GM19043 (cell line): Measurements from ENCODE around the gene ARMS2.

Experiments used
- ATAC-seq: cut with Tn5 transposase; IDR thresholded peaks from one replicate; pipeline ENCODE4 v1.9.1; 2021; ENCODE audit warnings: low read depth; ENCODE audit not compliant: unreplicated experiment

ARMS2 gene

DNA sequence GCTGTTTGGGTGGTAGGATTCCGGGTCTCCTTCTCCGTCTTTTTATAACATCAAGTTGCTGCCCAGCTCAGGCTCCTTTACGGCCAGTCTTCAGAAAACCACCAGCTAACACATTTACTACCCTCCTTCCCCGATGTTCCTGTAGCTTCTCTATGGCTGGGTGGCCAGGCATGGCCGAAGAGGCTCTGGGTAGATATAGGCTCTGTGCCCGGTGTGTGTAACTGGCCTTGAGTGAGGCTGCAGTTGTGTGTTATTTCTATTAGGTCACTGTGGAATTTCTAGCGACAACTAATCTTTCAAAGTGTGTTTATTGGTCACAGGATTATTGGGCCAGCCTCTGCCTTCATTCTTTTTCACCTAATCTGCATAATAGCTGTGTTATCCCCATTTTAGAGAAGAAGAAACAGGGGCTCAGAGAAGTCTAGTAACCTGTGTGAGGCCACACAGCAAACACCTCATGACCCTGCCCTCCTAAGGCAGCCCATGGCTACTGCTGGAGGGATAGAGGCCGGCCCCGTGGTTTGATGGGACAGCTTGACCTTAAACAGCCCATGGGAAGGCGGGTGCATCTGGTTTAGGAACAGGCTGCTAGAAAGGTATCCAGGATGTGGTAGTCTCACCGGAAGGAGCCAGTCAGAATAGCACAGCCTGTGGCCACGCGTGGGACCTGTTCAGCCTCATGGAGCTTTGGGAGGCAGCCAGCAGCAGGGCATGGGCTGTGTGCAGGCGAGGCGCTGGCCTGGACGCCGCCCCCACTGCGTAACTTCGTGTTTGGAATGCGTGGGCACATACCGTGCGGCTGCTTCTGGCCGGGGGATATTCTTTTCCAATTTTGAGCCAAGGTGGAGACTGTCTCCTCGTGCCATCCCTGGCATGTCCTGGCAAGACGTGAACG, 36.6 kb downstream of the ARMS2 start:
- no peak for ATAC-seq

DNA sequence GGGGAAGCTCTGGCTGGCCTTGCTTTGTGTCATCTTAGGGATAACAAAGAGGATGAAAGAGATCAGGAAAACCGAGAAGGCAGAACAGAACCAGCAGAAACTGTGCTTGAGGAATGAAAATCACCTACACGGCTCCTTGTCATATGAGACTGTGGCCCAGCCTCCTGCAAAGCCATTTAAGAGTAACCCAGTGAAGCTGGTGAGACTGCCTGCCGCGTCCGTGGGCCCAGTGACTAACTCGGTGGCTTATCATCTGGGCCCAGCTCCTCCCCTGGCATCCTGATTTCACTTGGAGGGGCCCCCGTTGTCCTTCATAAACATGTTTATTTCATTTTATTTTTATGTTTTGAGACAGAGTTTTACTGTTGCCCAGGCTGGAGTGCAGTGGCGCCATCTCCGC, 37.6 kb downstream of the ARMS2 start:
- no peak for ATAC-seq

DNA sequence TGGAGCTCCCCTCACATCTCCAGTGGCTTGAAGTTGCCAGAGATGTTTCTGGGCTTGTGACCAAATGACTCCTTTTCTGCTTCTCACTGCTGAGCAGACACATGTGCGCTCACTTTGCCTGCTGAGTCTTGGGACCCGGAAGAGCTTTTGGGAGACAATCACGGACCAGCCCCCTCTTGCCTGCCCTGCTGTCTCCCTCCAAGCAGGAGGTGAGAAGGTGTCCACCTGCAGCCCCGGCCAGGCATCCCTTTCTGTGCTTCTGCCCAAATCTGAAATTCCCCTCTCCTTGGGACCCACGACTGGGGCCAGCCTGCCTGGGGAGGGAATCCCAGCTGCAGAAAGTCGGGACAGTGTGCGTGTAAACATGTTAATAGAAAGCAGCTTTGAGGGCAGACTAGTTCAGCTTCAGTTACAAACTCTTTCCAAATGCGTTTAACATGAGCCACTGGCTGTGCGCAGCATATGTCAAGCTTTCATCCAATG, 38.6 kb downstream of the ARMS2 start:
- ATAC-seq = no peak

DNA sequence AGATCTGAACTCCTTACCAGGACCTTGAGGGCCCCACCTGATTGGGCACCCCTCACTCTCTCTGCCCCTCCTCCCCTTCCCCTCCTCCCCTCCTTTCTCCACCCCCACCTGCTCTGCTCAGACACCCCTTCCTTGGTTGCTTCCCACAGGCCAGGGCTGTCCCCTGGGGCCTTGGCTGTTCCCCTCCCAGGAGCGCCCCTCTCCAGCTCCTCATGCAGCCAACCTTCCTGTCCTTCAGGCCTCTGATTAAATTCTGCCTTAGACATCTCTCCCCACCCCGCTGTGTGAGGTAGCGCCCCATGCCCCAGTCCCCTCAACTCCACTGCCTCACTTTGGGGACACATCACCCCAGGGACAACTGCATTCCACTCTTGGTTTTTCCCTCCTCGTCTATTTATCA, 39.3 kb downstream of the ARMS2 start:
- no peak for ATAC-seq

DNA sequence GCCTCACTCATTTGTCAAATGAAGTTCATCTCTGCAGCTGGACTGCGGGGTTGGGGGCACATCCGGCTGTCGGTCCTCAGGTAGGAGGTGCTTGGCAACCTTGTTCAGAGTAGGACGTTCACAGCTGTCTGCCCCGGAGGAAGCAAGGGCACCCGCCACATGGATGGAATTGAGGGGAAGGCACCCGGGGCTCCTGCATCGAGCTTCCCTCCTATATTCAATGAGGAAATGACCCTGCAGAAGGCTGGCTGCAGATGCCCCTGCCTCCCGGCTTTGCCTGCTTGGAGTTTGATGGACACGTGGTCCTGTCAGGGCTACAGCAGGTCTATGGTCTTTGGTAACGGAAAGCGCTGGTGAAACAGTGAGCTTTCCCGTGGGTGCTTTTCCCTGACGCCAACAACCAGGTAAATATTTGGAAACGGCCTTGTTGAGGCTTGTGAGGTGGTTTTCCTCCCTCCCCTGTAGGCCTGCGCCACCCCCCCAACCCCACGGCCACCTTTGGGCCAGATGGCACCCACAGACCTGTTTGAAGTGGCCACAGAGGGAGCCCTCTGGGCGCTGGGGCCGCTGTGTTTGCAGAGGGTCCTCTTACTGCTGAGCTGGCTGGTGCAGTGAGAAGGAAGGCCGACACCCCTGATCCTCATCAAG, 39.8 kb downstream of the ARMS2 start:
- no peak for ATAC-seq

DNA sequence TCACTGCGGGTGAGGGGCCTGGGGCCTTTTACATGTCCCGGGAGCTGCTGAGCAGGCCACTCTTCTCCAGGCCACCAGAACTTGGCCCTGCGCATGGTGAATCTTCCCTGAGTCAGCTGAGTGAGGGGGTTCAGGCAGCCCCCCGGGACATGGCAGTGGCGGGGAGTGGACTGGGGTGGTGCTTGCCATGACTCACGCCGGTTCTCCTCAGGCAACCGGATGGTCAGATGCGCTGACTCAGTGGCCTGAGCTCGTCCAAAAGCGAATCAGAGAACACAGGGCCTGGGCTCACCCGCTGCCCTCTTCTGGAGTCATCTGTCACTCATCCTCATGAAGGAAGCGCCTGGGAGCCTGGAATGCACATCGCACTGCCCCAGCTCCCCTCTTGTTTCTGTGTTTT, 40.4 kb downstream of the ARMS2 start:
- no peak for ATAC-seq

DNA sequence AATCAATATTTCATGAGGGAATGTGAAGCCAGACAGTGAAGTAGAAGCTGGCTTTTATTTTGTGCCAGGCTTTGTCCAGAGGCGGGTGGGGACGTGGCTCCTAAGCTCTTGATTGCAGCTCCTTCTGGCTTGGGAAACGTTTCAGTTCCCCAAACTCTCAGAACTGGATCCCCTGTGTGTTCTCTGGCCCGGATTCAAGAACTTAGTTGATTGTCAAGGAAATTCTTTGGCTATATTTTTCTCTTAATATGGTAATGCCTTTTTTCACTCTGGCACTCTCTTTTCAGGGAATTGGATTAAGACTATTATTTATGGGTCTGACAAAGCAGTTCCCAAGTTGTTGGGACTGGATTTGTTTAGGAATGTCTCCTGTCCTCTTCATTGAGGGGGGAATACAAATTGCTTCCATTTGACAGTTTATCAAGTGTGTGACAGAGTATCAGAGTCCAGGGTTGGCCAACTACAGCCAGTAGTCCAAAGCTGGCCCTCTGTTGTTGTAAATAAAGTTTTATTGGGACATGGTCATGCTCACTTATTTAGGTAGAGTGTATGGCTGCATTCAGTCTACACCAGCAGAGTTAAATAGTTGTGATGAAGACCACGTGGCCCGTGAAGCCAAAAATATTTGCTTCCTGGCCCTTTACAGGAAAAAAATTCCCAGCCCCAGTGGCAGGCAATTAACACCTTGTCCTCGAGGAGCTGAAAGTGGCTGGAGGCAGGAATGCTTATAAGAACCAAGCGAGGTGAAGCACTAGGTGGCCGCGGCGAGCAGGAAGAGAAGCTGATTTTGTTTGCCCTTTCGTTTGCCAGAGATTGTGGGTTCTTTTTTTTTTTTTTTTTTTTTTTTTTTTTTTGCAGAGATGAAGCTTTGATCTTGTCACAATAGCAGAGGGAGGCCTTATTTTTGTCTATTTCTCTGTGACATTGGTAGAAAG, 41.2 kb downstream of the ARMS2 start:
- no peak for ATAC-seq

DNA sequence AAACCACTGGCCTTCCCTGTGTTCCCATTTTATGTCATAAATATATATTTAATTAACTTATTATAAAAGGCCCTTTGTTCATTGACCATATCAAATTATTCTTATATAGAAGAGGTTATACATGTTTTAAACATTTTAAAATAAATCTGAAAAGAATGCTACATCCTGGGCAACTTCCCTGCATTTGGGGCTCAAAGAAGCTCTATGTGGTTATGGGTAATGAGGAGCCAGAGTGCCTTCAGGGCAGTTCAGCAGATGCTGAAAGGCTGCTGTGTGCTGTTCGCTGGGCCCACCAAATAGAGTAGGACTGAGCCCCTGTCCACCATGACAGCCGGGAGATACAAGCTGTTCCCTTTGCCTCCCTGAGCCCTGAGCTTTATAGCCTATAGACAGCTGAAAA, 42.8 kb downstream of the ARMS2 start:
- no peak for ATAC-seq

DNA sequence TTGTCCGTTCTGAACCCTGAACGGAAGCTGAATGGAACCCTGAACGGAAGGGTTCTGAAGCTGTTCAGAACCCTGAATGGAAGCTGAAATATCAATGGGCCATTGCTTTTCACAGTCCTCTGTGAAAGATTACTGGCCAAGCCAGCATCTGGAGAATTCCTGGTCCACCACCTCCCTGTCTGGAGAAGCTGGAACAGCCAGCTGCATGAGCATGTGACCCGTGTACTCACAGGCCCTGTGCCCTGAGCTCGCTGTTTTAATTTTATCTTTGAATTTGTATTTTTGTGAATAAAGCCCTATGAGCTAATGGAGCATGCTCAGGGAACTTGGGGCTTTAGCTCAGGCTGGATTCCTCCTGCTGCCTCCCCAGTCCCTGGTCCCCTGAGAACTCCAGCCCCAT, 44.1 kb downstream of the ARMS2 start:
- no peak for ATAC-seq

DNA sequence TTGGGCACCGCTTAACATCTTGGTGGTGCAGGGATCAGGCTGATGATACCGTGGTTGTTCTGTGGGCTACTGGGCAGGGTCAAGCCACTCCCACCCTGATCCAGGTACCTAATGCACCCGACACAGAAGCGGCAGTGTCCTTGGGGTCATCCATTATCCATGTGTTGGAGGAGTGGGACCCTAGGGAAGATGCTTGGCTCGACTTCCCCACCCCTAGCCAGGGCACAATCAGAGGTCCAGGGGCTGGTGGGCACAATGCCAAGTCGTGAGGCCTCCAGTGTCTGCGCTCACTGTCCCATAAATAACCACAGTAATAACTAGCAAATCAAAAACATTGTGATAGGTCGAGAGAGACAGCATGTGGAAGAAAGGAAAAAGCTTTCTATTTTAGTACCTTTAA, 44.6 kb downstream of the ARMS2 start:
- no peak for ATAC-seq

DNA sequence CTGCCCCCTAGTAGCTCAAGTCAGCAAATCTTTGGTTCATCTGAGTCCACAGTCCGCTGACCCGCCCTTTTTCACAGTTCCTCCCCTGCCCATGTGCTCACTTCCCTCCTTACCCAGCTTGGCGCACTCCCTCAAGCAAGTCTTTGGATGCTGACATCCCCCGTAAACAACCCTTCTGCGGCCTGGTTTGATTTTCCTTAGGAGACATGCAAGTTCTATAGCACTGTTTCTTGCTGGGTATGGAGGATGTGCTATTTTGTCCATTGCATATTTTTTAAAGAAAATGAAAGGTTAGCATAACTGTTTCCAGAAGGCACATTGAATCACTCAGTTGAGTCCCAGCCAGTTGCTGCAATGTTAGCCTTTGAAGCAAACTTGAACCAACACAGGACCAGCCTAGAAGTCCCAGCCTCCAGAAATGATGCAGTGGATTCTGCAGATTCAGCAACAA, 45.1 kb downstream of the ARMS2 start:
- ATAC-seq = no peak

DNA sequence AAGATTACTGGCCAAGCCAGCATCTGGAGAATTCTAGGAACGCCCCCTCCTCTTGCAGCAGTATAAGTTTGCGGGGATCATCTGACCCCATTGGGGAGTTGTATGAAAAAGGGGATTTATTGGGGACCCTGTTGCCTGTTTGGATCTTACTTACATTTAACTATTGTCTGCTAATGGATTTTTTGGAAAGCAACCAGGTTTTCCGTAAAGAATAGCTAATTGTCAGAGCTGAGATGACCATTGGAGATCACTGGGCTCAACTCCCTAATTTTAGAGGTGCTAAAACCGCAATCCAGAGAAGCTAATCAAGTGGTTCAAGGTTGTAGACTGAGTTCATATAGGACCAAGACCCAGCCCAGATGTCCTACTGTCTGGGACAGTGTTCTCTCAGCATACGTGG, 45.7 kb downstream of the ARMS2 start:
- no peak for ATAC-seq

DNA sequence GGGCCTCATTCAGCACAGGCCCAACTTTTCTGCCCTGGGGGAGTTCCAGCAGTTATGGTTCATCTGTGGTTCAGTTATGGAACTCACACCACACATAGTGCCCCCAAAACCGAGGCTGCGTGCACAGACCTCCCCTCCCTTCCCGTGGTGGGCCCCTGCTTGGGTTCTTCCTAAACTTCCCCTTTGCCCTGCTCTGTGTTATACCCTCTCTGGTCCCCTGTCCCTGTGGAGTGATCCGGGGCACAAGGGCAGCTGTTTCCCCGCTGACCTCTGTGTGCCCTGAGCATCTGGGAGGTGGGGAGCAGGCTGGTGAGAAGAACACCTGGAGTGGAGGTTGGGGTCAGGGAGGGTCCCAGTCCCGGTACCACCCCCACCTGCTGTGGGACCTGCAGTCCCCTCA, 46.3 kb downstream of the ARMS2 start:
- no peak for ATAC-seq

DNA sequence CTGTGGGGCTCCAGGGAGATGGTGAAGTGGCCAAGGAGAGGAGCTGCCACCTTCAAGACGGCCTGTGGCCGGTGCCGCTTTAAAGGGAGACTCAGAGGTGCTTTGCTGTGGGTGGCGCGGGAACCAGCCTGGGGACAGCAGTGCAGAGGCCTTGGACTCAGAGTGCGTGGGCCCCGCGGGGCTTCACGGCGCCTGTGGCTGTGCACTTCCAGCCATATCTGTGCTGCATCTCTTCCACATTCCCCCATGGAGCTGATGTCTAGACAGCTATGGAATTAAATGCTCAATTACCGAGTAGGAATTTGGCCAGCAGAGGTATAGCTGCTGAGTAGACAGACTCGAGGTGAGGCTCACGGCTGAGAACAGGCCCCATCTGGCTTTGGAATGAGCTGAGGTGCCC, 48.6 kb downstream of the ARMS2 start:
- ATAC-seq = no peak

DNA sequence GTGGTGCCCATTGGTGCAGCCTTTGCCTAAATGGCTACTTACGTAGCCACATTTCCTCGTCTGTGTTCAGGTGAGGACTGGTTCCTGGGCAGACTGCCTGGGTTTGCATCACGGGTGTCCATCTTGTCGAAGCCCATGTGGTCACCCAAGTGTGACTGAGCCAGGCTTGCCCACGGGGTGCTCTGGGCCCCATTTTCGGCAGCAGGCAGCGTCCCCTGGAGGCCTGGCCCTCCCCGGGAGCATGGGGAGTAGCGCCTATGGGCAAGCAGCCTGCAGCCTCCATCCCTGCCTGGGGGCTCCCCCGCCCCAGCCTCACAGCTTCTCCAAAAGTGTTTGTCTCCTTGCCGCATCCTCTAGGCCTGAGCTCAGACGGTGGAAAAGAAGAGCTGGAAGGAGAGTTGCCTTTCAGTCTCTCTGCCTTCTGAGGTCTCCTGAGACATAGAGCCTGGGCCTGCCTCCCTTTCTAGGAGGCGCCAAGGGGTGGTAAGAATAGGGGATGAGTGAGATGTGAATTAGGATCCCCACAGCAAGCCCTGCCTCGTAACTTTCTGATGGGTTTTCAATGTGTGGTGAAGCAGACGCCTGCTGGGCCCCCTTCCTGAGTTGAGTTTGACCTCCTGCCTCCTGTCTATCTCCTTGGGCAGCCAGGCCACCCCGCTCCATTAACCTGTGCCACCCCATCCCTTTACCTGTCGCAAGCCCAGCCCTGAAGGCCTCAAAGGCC, 49.6 kb downstream of the ARMS2 start:
- ATAC-seq = no peak

DNA sequence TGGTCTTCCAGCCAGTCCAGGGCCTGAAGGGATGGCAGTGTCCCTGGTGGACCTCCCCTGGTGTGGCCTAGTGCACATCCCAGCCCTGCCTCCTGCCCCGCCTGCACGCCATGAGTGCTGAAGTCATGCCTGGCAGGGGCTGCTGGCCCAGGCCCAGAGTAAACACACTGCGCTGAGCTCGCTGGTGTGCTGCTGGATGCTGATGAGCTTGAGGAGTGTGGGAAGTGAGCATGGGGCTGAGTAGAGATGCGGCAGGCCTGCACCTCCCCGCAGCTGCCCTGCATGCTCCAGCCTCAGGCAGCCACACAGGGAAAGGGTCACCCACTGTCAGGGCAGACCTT, 50.1 kb downstream of the ARMS2 start:
- ATAC-seq = no peak

DNA sequence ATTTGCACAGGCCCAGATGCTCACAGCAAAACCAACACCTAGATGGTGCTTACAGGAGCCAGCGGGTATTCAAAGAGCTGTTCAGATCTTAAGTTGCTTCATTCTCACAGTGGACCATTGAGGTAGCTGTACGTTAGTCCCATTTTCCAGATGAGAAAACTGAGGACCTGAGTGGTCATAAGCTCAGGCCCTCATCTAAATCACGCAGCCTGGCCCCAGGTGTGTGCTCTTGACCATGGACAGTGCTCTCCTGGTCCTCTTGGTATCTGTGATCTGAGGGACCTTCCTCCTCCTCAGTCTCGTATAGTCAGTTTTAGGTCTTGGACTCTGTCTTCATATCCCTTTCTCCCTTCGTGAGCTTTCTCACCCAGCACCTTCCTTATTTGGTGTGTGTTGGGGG, 50.6 kb downstream of the ARMS2 start:
- no peak for ATAC-seq

DNA sequence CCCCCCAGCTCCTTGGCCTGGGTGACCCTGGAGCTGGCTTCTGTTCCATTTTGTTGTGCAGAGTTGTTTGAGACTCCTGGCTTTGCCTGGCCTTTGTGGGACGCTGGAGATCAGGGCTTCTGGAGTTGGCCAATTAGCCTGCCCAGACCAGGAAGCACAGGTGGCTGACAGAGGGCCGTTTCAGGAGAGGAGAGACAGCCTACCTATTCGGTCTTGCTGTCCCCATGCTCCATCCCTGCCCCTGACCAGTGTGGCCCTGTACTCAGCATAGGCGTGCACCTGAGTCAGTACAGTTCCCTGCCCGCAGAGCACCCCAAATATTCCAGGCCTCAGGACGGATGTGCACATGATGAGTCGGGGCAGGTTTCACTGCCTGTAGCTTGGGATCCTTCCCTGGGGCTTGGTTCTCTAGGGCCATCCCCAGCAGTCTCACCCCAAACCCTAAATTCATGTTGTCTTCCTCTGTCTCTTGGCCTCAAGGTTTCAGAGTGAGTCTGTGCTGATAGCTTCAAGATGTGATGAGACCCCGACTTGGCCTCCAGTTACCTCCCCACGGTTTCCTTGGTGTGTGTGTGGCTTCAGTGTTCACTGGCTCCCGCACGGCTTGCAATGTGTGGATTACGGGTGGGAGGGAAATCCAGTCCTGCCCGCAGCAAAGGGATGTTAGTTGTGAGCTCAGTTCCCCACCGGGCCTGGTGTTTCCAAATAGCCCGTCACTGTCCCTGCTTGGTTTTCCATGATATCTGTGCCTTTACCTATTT, 51.6 kb downstream of the ARMS2 start:
- no peak for ATAC-seq
